ENCODE data around the gene IRAK3. TPM values are rescaled to one million over a fixed set of nuclear protein-coding genes. Genes with fewer than 3 reads are reported as not detected.
A peak's percentile ranks its signal among the peaks of the same experiment; 100 is the strongest.
"Not testable (repeated sequence)": the region's sequence is repeated elsewhere in the genome, so short reads cannot be mapped to it uniquely, and the experiment has no call there.

IRAK3 gene
- total and polyA plus RNA-seq, 8 donors: 0.55 to 5.3 (median 1.3) TPM

- Histone ChIP-seq H3K27ac (no peak overlapping the region), H3K27me3 (no peaks in the 10 kb centered on the region), H3K9me3 (no peaks in the 10 kb centered on the region), H3K4me1 (no peaks in the 10 kb centered on the region), H3K36me3 (no peaks in the 10 kb centered on the region), H3K4me3 (no peak overlapping the region)
- FAIRE-seq (no peak), DNase-seq (no peak), ATAC-seq (peak in 2 of 4 donors; percentile 35 to 71)
- intact Hi-C loops (cut with DNase I): no loop called here
- no peak for TF ChIP-seq CTCF (IDR thresholded peaks at IDR 0.05)
- WGBS, 2 donors: 51 to 63% methylated on average over 4 of the region's 4 CpGs
These were observed 14.8 kb downstream of the IRAK3 start for GRCh38 chr12:66203820-66204219.

DNA sequence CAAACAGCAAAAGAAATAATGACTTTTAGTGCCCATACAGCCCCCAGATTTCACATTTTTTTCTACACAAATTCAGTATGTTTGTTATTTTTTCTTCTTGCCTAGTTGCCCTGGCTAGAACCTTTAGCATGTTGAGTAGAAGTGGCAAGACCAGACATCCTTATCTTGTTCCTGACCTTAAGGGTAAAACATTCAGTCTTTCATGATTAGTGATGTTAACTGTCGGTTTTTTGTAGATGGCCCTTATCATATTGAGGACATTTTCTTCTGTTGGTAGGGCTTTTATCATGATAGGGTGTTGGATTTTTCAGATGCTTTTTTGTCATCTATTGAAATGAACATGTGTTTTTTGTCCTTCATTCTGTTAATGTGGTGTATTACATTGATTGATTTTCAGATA lies 17.1 kb downstream of the IRAK3 start:
- FAIRE-seq: no peak
- 48 to 61% methylated on average over 1 of the region's 1 CpG for WGBS, 2 donors
- no peaks in the 10 kb centered on the region for H3K9me3 ChIP-seq
- DNase-seq: no peak
- TF ChIP-seq CTCF (IDR thresholded peaks at IDR 0.05): no peak
- no peaks in the 10 kb centered on the region for H3K4me1 ChIP-seq
- H3K27me3 ChIP-seq: no peaks in the 10 kb centered on the region
- intact Hi-C loops (cut with DNase I): no loop called here
- H3K36me3 ChIP-seq: no peaks in the 10 kb centered on the region
- ATAC-seq: no peak
- H3K4me3 ChIP-seq: no peak overlapping the region
- no peak overlapping the region for H3K27ac ChIP-seq

- TF ChIP-seq CTCF (IDR thresholded peaks at IDR 0.05): no peak
- Histone ChIP-seq H3K9me3 (no peaks in the 10 kb centered on the region), H3K4me3 (no peak overlapping the region), H3K4me1 (no peaks in the 10 kb centered on the region), H3K36me3 (no peaks in the 10 kb centered on the region), H3K27me3 (no peaks in the 10 kb centered on the region), H3K27ac (no peak overlapping the region)
- FAIRE-seq (no peak), DNase-seq (no peak), ATAC-seq (no peak)
- intact Hi-C loops (cut with DNase I): no loop called here
These were observed 21.8 kb downstream of the IRAK3 start for GRCh38 chr12:66210840-66211239.

GRCh38 chr12:66211573-66211972 lies 22.6 kb downstream of the IRAK3 start:
- H3K9me3 ChIP-seq; H3K27ac ChIP-seq; H3K36me3 ChIP-seq; FAIRE-seq; ATAC-seq; intact Hi-C loops (cut with DNase I); DNase-seq; H3K4me3 ChIP-seq; H3K4me1 ChIP-seq; H3K27me3 ChIP-seq: not testable (repeated sequence)
- WGBS, 2 donors: 73 to 82% methylated on average over 2 of the region's 2 CpGs

DNA sequence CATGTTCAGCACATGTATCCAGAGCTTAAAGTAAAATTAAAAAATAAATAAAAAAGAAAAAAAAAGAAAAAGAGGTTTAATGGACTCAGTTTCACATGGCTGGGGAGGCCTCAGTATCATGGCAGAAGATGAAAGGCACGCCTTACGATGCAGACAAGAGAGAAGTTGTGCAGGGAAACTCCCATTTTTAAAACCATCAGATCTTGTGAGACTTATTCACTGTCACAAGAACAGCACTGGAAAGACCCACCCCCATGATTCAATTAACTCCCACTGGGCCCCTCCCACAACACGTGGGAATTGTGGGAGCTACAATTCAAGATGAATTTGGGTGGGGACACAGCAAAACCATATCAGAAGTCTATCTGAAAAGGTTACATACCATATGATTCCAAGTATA lies 24.0 kb downstream of the IRAK3 start:
- H3K27ac ChIP-seq; H3K4me3 ChIP-seq; H3K4me1 ChIP-seq; H3K36me3 ChIP-seq; H3K27me3 ChIP-seq; intact Hi-C loops (cut with DNase I); H3K9me3 ChIP-seq; DNase-seq; ATAC-seq; FAIRE-seq: not testable (repeated sequence)
- 76 to 79% methylated on average over 3 of the region's 3 CpGs for WGBS, 2 donors

GRCh38 chr12:66217342-66217917 lies 28.4 kb downstream of the IRAK3 start:
- no peak for FAIRE-seq
- no peak for DNase-seq

More at GRCh38 chr12:66217342-66217917, 28.4 kb downstream of the IRAK3 start:
- Histone ChIP-seq H3K4me1 (no peaks in the 10 kb centered on the region), H3K27ac (no peak overlapping the region), H3K36me3 (no peaks in the 10 kb centered on the region), H3K4me3 (no peak overlapping the region), H3K27me3 (no peaks in the 10 kb centered on the region), H3K9me3 (no peaks in the 10 kb centered on the region)
- no peak for ATAC-seq
- no peak for TF ChIP-seq CTCF (IDR thresholded peaks at IDR 0.05)
- 54 to 58% methylated on average over 4 of the region's 4 CpGs for WGBS, 2 donors
- intact Hi-C loops (cut with DNase I): no loop called here
